Activated B cell treated with CpG ODN at 0.5 μM for 24 hours (primary cell): ENCODE data around the gene FKBP6. TPM values are rescaled to one million over a fixed set of nuclear protein-coding genes. Genes with fewer than 3 reads are reported as not detected.

Source experiments
- ATAC-seq: fragments of 200-7000 bp; cut with Tn5 transposase; one replicate; pipeline ENCODE4 v1.10.0; 2021; ENCODE audit warnings: low read depth, mild to moderate bottlenecking, moderate library complexity
- CTCF ChIA-PET: fragments of 350-600 bp; sonication (Branson Sonifier 250); formaldehyde crosslinking; loops from one replicate; lab custom pipeline; 2021; ENCODE audit warnings: antibody characterized with exemption; lab: Charles Lee
- POLR2A ChIA-PET: fragments of 350-600 bp; sonication (Branson Sonifier 250); formaldehyde crosslinking; loops from one replicate; lab custom pipeline; 2021; ENCODE audit warnings: antibody characterized with exemption; lab: Charles Lee
- DNase-seq: peaks from one replicate; pipeline ENCODE4 v3.0.0; 2022
- H3K27ac Mint-ChIP-seq: one replicate; pipeline ENCODE4 v1.8.0; 2020; ENCODE audit warnings: mixed read lengths
- H3K27me3 Mint-ChIP-seq: one replicate; pipeline ENCODE4 v1.8.0; 2021; ENCODE audit warnings: mixed read lengths
- H3K36me3 Mint-ChIP-seq: one replicate; pipeline ENCODE4 v1.8.0; 2021; ENCODE audit warnings: low read depth, mixed read lengths
- H3K4me1 Mint-ChIP-seq: one replicate; pipeline ENCODE4 v1.8.0; 2021; ENCODE audit warnings: mixed read lengths
- H3K4me3 Mint-ChIP-seq: one replicate; pipeline ENCODE4 v1.8.0; 2020; ENCODE audit warnings: mild to moderate bottlenecking, mixed read lengths
- H3K9me3 Mint-ChIP-seq: one replicate; pipeline ENCODE4 v1.8.0; 2020; ENCODE audit warnings: mixed read lengths
- intact Hi-C: fragments of 100-400 bp; cut with micrococcal nuclease; formaldehyde crosslinking; loops from one replicate; pipeline ENCODE4 v1.15.1; 2024
- total RNA-seq: library from RNA; stranded (reverse); gene quantifications from 2 replicates; pipeline ENCODE4 v1.2.3, GENCODE V29; 2022
- TF ChIP-seq, protein P1 (sequence below): fragments of 200-600 bp; IDR thresholded peaks from one replicate; pipeline ENCODE4 v1.8.0; 2022; ENCODE audit warnings: antibody characterized with exemption, mild to moderate bottlenecking

The FKBP6 gene
- total RNA-seq, 1 donor from 2014 or later: not detected

DNA sequence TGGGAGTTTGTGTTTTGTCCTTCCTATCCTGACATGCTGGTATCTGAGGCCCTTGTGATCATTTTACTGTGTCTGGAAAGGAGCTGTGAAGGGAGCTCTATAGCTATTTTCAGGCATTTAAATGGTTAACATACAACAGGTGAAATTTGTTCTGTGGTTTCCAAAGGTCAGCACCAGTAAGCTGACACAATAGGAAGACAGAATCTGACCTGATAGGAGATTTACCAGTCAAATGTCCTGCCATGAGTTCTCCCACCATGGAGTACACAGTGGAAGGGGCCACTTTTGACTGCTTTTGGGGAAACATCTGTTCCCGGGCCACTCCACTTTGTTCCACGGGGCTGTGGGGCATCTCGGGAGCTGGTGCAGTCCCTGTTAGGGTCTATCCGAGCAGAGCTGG, 17.6 kb downstream of the FKBP6 start:
- H3K27me3 Mint-ChIP-seq: peaks cover 11% of the 10 kb centered on the region
- H3K27ac Mint-ChIP-seq: no peak overlapping the region
- intact Hi-C loops: no loop called here
- POLR2A ChIA-PET: no interaction called here
- no peak overlapping the region for H3K4me3 Mint-ChIP-seq
- no peaks in the 10 kb centered on the region for H3K9me3 Mint-ChIP-seq
- TF ChIP-seq, protein P1, sequence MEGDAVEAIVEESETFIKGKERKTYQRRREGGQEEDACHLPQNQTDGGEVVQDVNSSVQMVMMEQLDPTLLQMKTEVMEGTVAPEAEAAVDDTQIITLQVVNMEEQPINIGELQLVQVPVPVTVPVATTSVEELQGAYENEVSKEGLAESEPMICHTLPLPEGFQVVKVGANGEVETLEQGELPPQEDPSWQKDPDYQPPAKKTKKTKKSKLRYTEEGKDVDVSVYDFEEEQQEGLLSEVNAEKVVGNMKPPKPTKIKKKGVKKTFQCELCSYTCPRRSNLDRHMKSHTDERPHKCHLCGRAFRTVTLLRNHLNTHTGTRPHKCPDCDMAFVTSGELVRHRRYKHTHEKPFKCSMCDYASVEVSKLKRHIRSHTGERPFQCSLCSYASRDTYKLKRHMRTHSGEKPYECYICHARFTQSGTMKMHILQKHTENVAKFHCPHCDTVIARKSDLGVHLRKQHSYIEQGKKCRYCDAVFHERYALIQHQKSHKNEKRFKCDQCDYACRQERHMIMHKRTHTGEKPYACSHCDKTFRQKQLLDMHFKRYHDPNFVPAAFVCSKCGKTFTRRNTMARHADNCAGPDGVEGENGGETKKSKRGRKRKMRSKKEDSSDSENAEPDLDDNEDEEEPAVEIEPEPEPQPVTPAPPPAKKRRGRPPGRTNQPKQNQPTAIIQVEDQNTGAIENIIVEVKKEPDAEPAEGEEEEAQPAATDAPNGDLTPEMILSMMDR: no peak
- ATAC-seq (no peak), DNase-seq (no peak)
- CTCF ChIA-PET: interaction anchor here (1.1 kb wide), 1 partner anchor 21 kb away, joined by 3 read pairs; no protein-coding TSS in a partner anchor
- H3K36me3 Mint-ChIP-seq: no peaks in the 10 kb centered on the region
- H3K4me1 Mint-ChIP-seq: no peaks in the 10 kb centered on the region

DNA sequence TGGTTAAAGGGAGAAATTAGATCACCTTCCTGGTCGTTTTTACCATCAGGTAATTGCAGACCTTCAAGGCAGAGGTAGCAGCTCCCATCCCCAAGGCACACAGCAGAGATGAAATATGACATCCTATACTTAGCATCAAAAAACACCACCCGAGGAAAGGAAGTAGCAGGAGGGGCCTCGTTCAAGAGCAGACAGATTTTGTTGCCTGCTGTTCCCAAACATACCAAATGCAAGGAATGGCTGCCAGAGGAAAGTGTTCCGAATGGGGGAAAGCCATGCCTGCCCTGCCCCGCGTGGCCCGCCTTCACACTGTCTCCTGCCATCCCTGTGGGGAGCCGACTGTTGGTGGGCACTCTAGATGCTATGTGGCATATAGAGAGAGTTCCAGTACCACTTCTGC, 18.0 kb downstream of the FKBP6 start:
- no peaks in the 10 kb centered on the region for H3K36me3 Mint-ChIP-seq
- no peak overlapping the region for H3K4me3 Mint-ChIP-seq
- H3K27ac Mint-ChIP-seq: no peak overlapping the region
- TF ChIP-seq, protein P1: no peak
- DNase-seq: no peak
- no peaks in the 10 kb centered on the region for H3K9me3 Mint-ChIP-seq
- peaks cover 11% of the 10 kb centered on the region for H3K27me3 Mint-ChIP-seq
- POLR2A ChIA-PET: no interaction called here
- CTCF ChIA-PET: no interaction called here
- intact Hi-C loops: no loop called here
- no peaks in the 10 kb centered on the region for H3K4me1 Mint-ChIP-seq
- ATAC-seq: no peak

DNA sequence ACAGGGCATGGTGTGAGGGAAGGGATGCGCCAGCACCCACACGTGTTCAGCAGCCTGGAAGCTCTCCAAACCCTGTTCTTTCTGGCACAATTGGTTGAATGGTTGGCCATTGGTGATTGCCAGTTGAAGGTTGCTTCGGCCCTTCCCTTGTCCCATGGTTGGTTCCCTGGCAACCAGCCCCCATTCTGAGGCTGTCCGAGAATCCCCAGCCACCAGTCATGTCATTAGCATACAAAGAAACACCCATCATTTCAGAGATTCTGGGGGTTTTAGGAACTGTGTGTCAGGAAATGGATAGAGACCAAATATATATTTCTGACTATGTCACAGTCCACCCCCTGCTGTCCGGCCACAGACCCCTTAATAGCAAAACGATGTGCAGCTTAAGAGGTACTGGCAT, 21.8 kb downstream of the FKBP6 start:
- Mint-ChIP-seq H3K4me3 (no peak overlapping the region), H3K27me3 (no peaks in the 10 kb centered on the region), H3K36me3 (no peaks in the 10 kb centered on the region), H3K9me3 (peaks cover 11% of the 10 kb centered on the region), H3K4me1 (no peaks in the 10 kb centered on the region), H3K27ac (no peak overlapping the region)
- intact Hi-C loops: no loop called here
- CTCF ChIA-PET: no interaction called here
- POLR2A ChIA-PET: no interaction called here
- no peak for ATAC-seq
- no peak for DNase-seq
- TF ChIP-seq, protein P1: no peak

DNA sequence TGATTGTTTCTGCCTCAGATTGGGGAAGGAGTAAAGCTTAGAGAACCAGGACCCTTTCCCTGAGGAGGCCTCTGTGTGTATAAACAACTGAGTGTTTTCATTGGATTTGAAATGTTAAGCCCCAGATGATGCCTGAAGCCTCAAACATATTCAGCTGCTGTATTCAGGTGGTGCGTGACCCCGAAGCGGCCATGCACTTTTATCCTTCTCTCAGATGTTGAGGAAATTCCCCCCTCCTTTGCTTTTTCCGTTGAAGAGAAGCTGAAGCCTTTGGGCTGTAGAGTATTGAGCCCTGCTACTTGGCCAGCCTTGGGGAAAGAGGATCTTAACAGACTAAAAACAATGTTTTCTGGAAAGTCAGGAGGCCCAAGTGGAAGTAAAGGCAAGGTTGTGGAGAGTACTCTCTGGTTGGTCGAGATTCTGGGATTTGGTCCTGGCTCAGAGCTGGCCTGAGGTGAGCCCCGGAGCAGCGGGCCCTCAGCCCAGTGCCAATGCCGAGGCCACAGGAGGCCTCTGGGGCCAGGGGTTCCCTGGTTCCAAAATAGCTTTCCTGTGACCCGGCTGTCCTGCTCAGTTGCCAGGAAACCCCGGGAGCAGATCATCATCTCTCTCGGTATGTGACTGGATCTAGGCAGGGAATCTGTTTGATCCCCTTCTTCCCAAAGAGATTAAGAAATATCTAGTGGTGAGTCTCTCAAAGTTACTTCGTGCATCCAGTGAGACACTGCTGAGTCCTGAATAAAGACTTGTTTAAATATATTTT, 22.5 kb downstream of the FKBP6 start:
- DNase-seq: no peak
- ATAC-seq: no peak
- no peak overlapping the region for H3K4me3 Mint-ChIP-seq
- H3K36me3 Mint-ChIP-seq: no peaks in the 10 kb centered on the region
- ChIA-PET POLR2A (no interaction called here), CTCF (no interaction called here)
- TF ChIP-seq, protein P1: no peak
- intact Hi-C loops: no loop called here
- H3K4me1 Mint-ChIP-seq: no peaks in the 10 kb centered on the region
- H3K27ac Mint-ChIP-seq: no peak overlapping the region
- H3K9me3 Mint-ChIP-seq: peaks cover 11% of the 10 kb centered on the region
- H3K27me3 Mint-ChIP-seq: no peaks in the 10 kb centered on the region

DNA sequence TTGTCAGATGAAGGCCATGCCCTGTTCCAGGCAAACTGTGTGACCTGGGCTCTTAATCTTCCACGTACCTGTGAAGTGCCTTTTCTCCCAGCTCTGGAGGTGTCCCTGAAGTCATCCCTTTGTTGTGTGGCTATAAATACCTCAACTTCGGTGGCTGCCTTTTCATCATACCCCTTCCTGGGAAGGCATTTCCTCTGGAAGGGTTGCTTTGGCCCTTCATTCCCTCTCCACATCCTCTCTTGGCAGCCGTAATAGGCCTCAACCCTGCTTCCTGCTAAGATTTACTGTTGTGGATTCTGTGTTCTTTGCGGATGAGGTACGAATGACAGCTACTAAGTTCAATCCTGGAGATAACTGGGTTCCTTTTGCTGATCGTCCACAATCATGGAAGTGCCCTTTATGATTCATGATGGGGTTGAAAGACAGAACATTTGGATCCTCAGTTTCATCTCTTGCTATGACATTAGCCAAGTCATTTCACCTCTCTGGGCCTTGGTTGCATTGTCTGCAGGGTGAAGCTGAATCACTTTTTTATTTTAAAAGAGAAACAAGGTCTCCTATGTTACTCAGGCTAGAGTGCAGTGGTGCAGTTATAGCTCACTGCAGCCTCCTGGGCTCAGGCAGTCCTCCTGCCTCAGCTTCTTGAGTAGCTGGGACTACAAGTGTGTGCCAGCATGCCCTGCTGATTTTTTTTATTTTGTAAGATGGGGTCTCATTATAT, 23.6 kb downstream of the FKBP6 start:
- Mint-ChIP-seq H3K9me3 (peaks cover 11% of the 10 kb centered on the region), H3K4me3 (no peak overlapping the region), H3K36me3 (no peaks in the 10 kb centered on the region), H3K4me1 (no peaks in the 10 kb centered on the region), H3K27me3 (no peaks in the 10 kb centered on the region), H3K27ac (no peak overlapping the region)
- ChIA-PET CTCF (no interaction called here), POLR2A (no interaction called here)
- TF ChIP-seq, protein P1: no peak
- DNase-seq (no peak), ATAC-seq (no peak)
- intact Hi-C loops: no loop called here
